ENCODE data around the gene WWC2.

WWC2 gene

GRCh38 chr4:183211533-183211932 is 112.5 kb downstream of the WWC2 start:
- DNase-seq, result no peak

DNA sequence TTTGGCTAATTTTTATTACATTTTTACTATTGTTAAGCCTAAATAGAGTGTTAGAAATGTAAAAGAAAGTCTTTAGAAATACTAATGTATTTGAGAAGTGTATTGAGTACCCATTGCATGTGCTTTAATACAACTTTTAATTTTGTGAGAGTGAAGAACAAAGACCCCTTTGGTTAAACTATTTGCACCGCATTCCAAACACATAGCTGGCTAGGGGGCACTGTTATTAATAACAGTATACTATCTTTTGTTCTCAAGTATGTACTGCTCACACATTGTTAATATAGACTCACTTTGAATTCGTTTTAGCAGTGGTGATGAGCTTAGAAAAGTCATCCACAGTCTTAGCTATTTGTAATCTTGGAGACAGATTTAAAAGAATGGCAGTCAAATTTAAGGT is 114.9 kb downstream of the WWC2 start:
- no peak for DNase-seq

DNA sequence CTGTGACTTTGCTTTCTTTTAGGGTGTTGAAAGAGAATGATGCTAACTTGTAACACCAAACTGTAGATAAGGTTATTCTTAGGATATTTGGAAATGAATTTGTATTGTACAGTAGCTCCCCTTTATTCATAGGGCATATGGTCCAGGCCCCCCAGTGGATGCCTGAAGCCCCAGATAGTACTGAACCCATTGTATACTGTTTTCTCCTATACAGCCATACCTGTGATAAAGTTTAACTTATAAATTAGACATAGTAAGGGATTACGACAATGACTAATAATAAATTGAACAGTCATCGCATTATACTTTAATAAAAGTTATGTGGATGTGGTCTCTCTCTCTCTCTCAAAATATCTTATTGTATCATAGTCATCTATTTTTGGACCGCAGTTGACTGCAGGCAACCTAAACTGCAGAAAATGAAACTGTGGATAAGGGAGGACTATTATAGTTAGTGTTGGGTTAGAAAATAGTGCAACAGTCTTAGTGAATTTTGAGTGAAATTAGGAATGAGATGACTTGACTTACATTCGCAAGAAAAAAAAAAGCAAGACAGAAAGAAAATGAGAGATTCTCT is 115.9 kb downstream of the WWC2 start:
- no peak for DNase-seq

- DNase-seq, result no peak
Observed at GRCh38 chr4:183220236-183220635, 121.2 kb downstream of the WWC2 start.

DNA sequence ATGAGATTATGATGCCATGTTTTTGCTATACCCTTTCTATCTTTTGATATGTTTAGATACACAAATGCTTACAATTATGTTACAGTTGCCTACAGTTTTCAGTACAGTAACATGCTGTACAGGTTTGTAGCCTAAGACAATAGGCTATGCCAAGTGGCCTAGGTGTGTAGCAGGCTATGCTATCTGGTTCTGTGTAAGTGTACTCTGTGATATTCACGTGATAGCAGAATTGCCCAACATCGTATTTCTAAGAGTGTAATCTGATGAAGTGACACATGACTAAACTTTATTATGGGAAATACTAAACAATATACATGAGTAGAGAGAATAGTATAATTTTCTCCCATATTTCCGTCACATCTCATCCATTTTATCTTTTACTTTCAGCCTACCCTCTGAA is 124.0 kb downstream of the WWC2 start:
- no peak for DNase-seq

DNA sequence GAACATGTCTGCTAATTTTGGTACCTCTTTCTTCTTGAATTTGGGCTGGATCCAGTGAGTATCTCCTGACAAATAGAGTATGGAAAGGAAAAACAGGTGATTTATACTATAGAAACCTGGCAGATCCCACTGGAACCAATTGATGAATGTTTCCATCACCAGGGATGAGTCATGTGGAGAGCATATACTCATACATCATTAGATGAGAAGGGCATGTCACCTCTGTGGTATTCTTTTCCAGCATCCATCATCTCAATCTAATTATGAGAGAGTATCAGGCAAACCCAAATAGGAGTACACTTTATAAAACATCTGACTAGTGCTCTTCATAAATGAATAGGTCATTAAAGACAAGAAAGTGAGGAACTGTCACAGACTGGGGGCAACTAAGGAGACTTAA is 130.3 kb downstream of the WWC2 start:
- DNase-seq, result no peak

GRCh38 chr4:183240581-183241321 is 141.7 kb downstream of the WWC2 start:
- no peak for DNase-seq

GRCh38 chr4:183241322-183241640 is 142.2 kb downstream of the WWC2 start:
- no peak for DNase-seq

DNA sequence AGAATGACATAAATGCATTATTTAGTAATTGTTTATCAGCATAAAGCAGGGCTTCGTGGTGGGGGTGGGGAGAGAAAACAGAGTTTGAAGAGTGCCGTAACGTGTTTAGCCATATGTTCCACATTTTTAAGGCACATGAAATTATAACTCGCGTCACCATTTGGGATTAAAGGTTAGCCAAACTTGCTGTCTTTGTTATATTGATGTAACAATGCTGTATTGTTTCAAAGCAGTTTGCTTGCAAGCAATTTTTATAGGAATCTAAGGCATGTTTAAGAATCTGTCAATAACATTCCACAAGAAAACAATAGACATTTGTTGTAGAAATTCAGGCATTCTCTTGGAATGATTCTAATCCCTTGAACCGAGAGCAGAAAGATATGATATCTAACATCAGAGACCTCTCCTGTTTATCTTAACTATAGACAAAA is 142.7 kb downstream of the WWC2 start:
- DNase-seq, result peak; percentile 31

- DNase-seq, result no peak
Observed at GRCh38 chr4:183242291-183242690, 143.2 kb downstream of the WWC2 start.

DNA sequence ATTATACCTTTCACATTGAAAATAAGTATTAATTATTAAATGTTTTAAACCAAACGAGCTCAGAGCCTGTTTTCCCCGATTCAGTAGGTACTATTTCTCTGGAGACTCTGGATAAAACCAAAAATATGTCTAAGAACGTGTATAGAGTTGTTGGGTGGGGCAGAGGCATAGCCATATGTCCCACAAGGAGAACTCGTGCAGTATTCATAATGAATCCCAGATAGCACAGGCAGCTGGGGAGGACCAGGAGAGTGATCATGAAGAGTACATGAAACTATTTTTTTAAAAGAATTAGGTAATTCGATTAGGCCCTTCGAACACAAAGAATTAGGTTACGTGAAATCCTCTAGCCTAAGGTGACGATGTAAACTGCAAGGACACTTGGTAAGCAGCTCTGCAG is 145.0 kb downstream of the WWC2 start:
- DNase-seq, result no peak

- no peak for DNase-seq
Observed at GRCh38 chr4:183244506-183244905, 145.4 kb downstream of the WWC2 start.

- no peak for DNase-seq
Observed at GRCh38 chr4:183248201-183248600, 149.1 kb downstream of the WWC2 start.

- no peak for DNase-seq
Observed at GRCh38 chr4:183249854-183250253, 150.8 kb downstream of the WWC2 start.

- DNase-seq, result no peak
Observed at GRCh38 chr4:183250831-183251230, 151.8 kb downstream of the WWC2 start.

- DNase-seq, result no peak
Observed at GRCh38 chr4:183252959-183253358, 153.9 kb downstream of the WWC2 start.

DNA sequence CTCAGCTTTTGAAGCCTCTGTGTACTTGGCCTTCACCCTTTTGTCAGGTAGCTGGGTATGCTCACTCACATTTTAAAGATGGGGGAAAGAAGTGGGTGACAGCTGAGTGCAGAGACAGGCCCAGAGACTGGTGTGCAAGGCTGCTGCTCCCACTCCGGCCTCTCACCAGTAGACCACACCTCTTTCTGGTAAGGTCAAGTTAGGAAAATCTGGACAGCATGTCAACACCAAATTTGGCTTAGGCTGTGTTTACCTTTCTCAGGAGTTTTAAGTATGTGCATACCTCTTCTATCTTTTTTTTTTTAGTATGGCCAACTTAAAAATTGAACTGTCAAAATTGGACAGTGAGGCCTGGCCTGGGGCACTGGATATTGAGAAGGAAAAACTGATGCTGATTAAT is 154.4 kb downstream of the WWC2 start:
- no peak for DNase-seq

DNA sequence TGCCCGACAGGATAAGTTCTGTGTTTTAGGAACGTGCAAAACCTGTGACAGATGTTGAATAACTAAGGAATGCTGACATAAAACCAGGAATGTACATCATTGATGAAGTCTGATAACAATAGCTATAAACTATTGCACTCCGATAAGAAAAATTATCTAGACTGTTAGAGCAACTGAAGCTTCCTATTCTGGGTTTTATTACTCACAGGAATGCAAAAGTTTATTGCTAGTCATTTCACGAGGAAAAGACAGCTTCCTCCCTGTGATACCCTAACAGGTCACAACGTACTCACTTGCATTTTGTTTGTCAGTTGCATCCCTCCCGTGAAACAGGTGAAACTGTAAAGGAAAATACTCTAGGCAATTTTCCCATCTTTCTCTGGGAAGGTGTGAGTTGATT is 155.1 kb downstream of the WWC2 start:
- DNase-seq, result no peak

DNA sequence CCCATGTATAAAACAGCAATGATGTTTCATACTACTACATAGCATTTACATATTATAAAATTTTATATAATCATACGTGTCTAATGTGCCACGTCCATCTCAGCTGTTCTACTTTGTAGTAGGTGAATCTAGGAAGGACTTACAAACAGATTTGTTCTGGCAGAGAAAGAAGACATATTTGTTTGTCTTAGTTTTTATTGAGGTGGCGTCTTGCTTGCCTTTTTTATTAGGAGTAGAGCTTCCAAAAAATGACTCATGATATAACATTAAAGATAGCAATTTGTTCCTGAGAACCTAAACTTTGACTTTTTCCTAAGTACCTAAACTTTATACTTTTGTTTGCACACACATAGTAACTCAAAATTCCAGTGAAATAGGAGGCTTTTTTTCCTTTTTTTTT is 156.4 kb downstream of the WWC2 start:
- DNase-seq, result no peak

- DNase-seq, result no peak
Observed at GRCh38 chr4:183256343-183256742, 157.3 kb downstream of the WWC2 start.

DNA sequence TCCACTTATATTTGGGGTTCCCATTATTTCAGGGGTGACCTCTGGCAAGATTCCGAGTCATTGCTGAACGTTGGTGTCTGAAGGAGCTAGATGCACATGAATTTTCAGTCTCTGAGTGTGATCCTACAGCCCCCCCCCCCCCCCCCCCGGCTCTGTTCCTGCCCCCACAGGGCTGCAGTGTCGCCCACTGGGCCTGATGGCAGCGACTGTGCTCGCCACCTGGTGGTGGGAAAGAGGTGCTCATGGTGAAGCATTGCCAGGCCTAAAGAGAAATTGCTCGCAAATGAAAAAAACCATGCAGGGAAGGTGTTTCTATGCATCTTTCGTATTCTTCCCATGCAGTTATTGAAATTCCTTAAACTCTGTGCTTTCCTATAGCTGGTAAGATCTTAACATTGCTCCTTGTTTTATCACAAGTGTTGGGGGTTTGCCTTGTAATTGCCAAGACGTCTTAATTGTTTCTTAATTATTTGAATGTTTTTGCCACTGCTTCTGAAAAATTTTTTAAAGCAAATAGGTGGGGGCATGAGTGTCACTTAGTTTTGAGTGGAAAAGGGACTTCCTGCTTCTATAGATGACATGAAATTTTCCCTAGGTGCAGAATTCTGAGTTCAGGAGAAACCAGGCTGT is 157.8 kb downstream of the WWC2 start:
- no peak for DNase-seq

- DNase-seq, result no peak
Observed at GRCh38 chr4:183257808-183258207, 158.8 kb downstream of the WWC2 start.

DNA sequence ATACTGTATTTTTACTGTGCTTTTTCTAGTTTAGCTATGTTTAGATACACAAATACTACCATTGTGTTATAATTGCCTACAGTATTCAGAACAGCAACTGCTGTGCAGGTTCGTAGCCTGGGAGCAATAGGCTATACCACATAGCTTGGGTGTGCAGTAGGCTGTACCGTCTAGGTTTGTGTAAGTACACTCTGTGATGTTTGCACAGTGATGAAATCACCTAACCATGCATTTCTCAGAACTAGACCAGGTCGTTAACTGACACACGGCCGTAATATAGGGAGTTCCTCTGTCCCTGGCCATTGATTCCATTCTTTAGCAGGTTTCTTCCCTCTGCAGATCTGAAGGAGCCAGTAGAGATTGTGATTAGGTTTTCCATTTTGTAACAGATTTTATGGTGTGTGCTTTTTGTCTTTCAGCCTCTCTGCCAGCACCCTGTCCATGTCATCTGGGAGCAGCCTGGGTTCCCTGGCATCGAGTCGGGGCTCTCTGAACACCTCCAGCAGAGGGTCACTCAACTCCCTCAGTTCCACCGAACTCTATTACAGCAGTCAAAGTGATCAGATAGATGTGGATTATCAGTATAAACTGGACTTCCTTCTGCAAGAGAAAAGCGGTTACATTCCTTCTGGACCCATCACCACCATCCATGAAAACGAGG is 161.6 kb downstream of the WWC2 start:
- DNase-seq, result no peak

Data from NCI-H1048 (cell line).